ENCODE measurements around the gene ATAD2B. TPM values are rescaled to one million over a fixed set of nuclear protein-coding genes. Genes with fewer than 3 reads are reported as not detected.

The ATAD2B gene
- total RNA-seq, 1 experiment from 2014 or later, result 28.5 TPM

GRCh38 chr2:23757686-23758433 lies 169.1 kb downstream of the ATAD2B start:
- Histone ChIP-seq H3K36me3 (ENCODE audit: insufficient read depth, low read length, poor library complexity, severe bottlenecking) (no peaks in the 10 kb centered on the region), H3K27ac (ENCODE audit: low read depth, low read length, poor library complexity, severe bottlenecking) (peak overlapping the region; percentile 74), H3K4me1 (ENCODE audit: insufficient read depth, low read length, poor library complexity, severe bottlenecking) (peaks cover 73% of the 10 kb centered on the region), H3K27me3 (replicated peaks; ENCODE audit: insufficient read depth, low read depth, low read length, poor library complexity) (no peaks in the 10 kb centered on the region), H3K9me3 (ENCODE audit: low read depth, low read length, poor library complexity, severe bottlenecking) (no peaks in the 10 kb centered on the region), H3K4me3 (ENCODE audit: low read depth, low read length, poor library complexity, severe bottlenecking) (no peak overlapping the region)
- intact Hi-C loops (cut with micrococcal nuclease; ENCODE audit: unreplicated experiment), result no loop called here
- BruUV-seq (replicated peaks), result TSS peak; percentile 76
- ChIA-PET POLR2A (ENCODE audit: low non-redundant PET) (no interaction called here), CTCF (no interaction called here)
- TF ChIP-seq CTCF (conservative IDR thresholded peaks at IDR 0.05; ENCODE audit: low read depth, low read length) (no peak), EZH2 (IDR thresholded peaks at IDR 0.05; ENCODE audit: borderline replicate concordance, low read depth, low read length, poor library complexity, severe bottlenecking) (no peak)
- peak; percentile 75 for DNase-seq (ENCODE audit: low spot score)

GRCh38 chr2:23756593-23757292 lies 170.2 kb downstream of the ATAD2B start:
- CTCF ChIA-PET, result no interaction called here
- POLR2A ChIA-PET (ENCODE audit: low non-redundant PET), result interaction anchor here (0.6 kb wide), 1 partner anchor 432 kb away, joined by 3 read pairs; no protein-coding TSS in a partner anchor
- H3K27ac ChIP-seq (ENCODE audit: low read depth, low read length, poor library complexity, severe bottlenecking), result peak overlapping the region; percentile 74
- peaks cover 64% of the 10 kb centered on the region for H3K4me1 ChIP-seq (ENCODE audit: insufficient read depth, low read length, poor library complexity, severe bottlenecking)
- DNase-seq (ENCODE audit: low spot score), result peak; percentile 24
- H3K27me3 ChIP-seq (replicated peaks; ENCODE audit: insufficient read depth, low read depth, low read length, poor library complexity), result no peaks in the 10 kb centered on the region
- H3K9me3 ChIP-seq (ENCODE audit: low read depth, low read length, poor library complexity, severe bottlenecking), result no peaks in the 10 kb centered on the region
- no peak overlapping the region for H3K4me3 ChIP-seq (ENCODE audit: low read depth, low read length, poor library complexity, severe bottlenecking)
- TF ChIP-seq CTCF (conservative IDR thresholded peaks at IDR 0.05; ENCODE audit: low read depth, low read length) (no peak), EZH2 (IDR thresholded peaks at IDR 0.05; ENCODE audit: borderline replicate concordance, low read depth, low read length, poor library complexity, severe bottlenecking) (no peak)
- no peaks in the 10 kb centered on the region for H3K36me3 ChIP-seq (ENCODE audit: insufficient read depth, low read length, poor library complexity, severe bottlenecking)
- intact Hi-C loops (cut with micrococcal nuclease; ENCODE audit: unreplicated experiment), result no loop called here
- no TSS peak for BruUV-seq (replicated peaks)

- Histone ChIP-seq H3K27me3 (replicated peaks; ENCODE audit: insufficient read depth, low read depth, low read length, poor library complexity) (no peaks in the 10 kb centered on the region), H3K27ac (ENCODE audit: low read depth, low read length, poor library complexity, severe bottlenecking) (no peak overlapping the region), H3K36me3 (ENCODE audit: insufficient read depth, low read length, poor library complexity, severe bottlenecking) (no peaks in the 10 kb centered on the region), H3K4me3 (ENCODE audit: low read depth, low read length, poor library complexity, severe bottlenecking) (no peak overlapping the region), H3K4me1 (ENCODE audit: insufficient read depth, low read length, poor library complexity, severe bottlenecking) (peaks cover 59% of the 10 kb centered on the region), H3K9me3 (ENCODE audit: low read depth, low read length, poor library complexity, severe bottlenecking) (no peaks in the 10 kb centered on the region)
- DNase-seq (ENCODE audit: low spot score), result no peak
- no TSS peak for BruUV-seq (replicated peaks)
- TF ChIP-seq CTCF (conservative IDR thresholded peaks at IDR 0.05; ENCODE audit: low read depth, low read length), result no peak
- TF ChIP-seq EZH2 (IDR thresholded peaks at IDR 0.05; ENCODE audit: borderline replicate concordance, low read depth, low read length, poor library complexity, severe bottlenecking), result no peak
- ChIA-PET CTCF (no interaction called here), POLR2A (ENCODE audit: low non-redundant PET) (no interaction called here)
- intact Hi-C loops (cut with micrococcal nuclease; ENCODE audit: unreplicated experiment), result loop anchor here (5.0 kb wide), 1 partner anchor 353 kb away; no protein-coding TSS in a partner anchor
These were observed 172.0 kb downstream of the ATAD2B start for GRCh38 chr2:23754970-23755369.

Data from A673 (cell line).